HPDE6-E6E7 (cell line): ENCODE data around the gene NEK2.
"Not testable (repeated sequence)": the region's sequence is repeated elsewhere in the genome, so short reads cannot be mapped to it uniquely, and the experiment has no call there.

ENCODE experiments used
- DNase-seq: peaks from one replicate; pipeline ENCODE4 v3.0.0; 2011; ENCODE audit warnings: missing footprints; ENCODE audit errors: extremely low spot score

The NEK2 gene

DNA sequence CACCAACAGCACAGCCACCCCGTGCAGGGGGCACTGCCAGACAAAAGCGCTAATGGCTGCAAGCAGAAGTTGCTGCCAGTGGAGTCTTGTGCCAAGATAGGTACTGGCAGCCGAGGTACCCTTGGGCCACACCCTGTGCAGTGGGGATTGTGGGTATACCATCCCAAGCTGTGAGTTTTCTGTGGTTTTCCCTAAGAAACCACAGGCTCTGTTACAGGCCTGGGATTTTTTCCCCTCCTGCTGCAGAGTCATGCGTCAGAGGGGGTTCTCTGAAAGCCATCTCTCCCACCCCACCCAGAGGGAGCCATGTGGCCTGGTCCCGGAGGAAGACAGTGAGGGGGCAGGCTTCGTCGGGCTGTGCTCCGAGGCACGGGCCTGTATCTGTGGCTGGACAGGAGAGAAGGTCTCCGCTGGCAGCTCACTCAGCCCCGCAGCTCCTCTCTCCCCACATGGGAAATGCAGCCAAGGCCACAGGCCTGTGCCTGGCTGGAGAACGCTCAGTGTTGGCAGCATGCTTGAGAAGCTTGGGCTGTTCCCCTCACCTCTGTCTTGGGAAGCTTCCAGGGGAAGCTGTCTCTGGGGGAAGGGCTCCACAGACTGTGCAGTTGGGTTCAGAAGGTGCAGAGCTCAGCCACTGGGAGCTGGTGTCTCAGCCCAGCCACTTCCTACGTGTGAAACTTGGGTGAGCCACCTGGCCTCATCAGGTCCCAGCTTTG is 42.5 kb downstream of the NEK2 start:
- no peak for DNase-seq

DNA sequence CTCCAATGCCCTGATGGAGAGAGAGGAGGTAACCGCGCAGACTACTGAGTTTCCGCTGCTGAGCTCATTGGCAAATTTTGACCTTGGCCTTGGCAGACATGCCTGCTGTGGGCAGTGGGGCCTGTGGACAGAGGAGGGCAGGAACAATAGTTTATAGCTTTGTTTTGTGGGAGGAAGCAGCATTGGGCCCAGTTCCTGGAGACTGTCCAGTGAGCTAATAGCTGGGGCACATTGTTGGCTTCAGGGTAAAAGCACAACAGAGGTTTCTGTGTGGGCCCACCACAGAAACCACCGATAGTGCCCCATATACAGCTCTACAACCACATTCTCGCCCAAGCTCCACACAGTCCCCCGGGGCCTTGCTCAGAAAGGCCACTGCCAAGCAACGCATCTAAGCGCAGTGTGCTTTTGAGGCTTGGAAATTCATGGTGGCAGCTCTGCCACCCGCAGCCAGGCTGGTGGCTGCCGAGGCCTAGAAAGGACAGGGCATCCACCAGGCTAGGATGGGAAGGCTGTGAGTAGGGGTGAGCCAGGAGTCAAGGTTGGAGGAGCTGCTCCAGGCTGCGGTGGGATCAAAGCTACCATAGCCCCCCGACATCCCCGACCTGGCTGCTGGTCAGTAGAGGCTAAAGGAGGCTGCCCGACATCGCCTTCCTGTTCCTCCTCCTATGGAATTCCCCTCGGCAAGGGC is 43.2 kb downstream of the NEK2 start:
- no peak for DNase-seq

DNA sequence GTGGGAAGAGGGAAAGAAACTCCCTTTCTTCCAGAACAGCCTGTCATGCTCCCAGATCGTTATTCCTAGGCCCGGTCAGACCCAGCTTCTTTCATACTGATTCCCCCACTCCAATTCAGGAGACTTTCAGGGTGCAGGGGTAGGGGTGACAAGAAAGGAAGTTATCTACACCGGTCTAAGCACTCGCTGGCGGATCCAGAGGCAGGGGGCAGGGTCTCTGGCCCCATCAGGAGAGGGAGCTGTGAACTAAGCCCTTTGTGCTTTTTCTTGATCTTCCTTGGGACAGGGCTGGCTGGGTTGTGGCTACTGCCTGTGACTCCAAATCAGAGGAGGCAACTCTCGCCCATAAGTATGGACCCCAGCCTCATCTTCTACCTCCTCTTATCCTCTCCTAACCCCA is 44.3 kb downstream of the NEK2 start:
- DNase-seq, result no peak

DNA sequence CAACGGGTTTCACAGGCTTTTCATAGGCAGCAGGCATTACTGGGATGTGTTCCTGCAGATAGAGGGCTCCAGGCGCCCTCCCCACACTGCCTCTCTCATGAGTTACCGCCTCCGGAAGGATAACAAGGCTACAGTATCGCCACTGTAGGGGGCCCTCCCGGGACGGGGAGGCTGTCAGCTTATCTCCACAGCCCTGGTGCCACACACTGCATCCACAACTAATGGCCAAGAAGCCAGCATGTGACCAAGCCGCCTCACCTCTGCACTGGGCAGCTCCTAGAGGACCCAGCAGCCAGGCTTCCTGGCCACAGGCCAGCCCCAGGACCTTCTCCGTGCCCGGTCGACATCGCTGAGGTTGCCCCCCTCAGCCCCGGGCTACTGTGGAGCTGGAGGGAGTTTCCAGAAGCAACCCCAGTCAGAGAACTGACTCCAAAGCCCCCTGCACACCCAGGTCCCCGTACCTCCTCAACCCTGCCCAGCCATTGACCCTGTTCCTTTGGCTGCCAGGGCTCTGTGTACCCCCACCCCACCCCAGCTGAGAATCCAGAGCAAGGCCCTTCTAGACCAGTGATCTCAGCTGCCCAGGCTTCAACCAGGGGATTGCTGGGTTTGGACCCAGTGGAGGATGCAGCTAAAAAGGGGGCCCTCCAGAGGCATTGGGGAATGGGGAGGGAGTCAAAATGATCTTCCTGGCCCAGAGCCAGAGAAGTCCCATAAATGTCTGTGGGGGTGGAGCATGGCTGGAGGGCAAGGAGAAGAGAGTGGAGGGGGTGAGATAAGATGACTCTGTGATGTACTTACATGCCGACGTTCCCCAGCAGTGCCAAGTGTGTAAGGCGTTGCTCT is 45.0 kb downstream of the NEK2 start:
- DNase-seq, result no peak

DNA sequence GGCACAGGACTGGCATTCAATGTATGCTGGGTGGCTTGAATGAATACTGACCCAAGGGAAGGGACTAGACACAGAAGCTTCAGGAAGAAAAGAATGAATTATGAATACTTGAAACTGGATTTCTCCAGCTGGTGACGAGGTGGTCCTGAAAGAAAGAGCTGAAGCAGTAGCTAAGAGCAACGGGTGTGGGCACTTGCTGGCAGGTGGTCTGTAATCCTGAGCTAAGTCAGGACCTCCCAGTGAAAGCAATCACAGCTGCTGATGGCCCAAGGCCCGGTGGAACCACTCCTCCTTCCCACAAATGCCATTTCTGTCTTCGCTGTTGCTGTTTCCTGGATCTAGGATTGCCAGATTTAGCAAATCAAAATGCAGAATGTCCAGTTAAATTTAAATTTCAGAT is 47.0 kb downstream of the NEK2 start:
- no peak for DNase-seq

DNA sequence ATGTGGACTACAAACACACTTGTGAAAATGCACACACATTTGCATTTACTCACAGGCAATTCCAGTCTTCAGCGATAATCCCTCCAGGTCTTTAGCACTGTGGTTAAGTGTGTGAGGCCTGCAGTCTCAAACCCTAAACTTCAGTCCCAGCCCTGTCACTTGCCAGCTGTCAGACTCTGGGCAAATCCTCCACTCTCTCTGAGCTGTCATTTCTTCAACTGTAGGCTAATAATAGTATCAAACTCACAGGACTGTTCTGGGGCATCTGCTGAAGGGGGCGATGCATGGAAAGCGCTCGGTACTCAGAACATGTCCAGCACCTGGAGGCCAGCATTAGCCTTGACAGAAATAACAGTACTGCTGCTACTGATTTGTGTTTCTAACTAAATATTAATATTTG is 48.2 kb downstream of the NEK2 start:
- no peak for DNase-seq

DNA sequence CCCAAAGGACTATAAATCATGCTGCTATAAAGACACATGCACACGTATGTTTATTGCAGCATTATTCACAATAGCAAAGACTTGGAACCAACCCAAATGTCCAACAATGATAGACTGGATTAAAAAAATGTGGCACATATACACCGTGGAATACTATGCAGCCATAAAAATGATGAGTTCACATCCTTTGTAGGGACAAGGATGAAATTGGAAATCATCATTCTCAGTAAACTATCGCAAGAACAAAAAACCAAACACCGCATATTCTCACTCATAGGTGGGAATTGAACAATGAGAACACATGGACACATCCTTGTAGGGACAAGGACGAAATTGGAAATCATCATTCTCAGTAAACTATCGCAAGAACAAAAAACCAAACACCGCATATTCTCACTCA is 49.6 kb downstream of the NEK2 start:
- not testable (repeated sequence) for DNase-seq

DNA sequence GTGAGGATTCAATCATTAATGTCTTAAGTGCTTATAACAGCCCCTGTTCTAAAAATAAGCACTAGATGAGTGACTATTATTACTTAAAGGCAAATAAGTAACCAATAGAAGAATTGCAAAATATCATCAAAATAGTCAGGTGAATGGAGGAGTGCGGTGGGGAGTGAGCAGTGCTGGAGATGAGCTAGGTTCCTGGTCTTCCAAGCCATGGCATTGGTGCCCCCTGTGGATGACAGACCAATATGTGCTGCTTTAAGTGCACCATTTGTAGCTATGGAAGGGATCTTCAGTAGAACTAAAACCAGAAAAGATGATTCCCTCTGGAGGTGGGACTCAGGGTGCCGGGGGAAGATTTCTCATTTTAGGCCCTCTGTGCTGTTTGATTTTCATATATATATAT is 50.4 kb downstream of the NEK2 start:
- DNase-seq, result peak; percentile 60

DNA sequence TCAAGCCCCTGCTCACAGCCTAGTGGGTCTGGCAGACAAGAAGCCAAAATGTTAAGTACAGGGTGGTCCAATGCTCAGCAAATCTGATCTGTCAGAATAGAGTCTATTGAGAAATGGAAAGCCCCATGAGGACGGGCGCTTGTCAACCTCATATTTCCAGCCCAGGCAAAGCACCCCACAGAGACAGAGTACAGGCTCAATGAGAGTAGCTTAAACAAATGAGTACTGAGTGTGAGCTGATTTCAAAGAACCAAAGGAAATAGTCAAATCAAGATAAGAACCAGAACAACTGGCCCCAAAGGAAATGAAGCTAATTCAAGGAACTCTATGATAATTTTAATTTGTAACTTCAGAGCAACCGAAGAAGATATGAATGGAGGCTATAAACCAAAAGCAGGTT is 51.9 kb downstream of the NEK2 start:
- no peak for DNase-seq

DNA sequence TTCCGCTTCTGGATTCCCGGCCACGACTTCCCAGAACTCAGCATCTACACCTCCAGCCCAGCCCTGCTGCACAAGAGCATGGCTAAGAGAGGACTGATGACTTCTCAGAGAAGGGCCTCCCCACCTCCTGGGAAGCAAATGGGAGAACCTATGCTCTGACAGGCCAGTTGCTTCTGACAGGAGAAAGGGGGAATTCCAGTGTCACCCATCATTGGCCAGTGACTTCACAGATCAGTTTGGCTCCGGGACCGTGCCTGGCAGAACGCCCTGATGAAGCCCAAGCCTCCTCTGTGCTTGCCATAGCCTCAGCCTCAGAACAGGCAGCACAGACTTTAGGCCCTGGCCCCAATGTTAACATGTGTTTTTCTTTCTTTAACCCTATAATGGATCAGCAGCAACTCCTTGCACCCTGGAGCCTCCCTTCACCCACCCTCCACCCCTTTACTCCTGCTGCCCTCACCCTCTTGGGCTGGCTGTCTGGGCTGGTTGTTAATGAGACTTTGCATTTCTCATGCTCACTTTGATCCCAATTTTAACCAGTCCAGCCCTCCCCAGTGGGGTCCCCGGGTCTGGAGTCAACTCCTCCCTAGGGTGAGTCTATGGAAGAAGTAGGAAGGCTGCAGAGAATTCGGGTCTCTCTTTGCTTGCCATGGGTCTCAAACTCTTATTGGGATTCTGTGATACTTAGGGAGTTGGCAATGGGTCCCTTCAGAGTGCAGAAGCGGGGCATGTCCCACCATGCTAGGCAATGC is 53.8 kb downstream of the NEK2 start:
- no peak for DNase-seq

DNA sequence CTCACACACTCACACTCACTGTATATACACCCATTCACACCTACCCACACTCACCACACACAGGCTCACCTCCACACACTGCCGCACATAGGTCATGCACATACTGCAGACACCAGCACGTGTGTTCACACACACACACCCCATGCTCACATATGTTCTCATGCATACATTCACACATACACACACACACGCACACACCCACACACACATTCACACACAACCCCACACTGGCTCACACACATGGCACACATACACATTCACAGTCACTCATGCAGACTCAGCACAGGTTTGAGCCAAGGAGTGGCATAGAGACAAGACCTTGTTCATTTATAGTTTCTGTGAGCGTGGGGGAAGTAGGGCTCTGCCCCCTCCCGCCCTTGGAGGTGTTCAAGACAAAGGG is 55.3 kb downstream of the NEK2 start:
- no peak for DNase-seq

DNA sequence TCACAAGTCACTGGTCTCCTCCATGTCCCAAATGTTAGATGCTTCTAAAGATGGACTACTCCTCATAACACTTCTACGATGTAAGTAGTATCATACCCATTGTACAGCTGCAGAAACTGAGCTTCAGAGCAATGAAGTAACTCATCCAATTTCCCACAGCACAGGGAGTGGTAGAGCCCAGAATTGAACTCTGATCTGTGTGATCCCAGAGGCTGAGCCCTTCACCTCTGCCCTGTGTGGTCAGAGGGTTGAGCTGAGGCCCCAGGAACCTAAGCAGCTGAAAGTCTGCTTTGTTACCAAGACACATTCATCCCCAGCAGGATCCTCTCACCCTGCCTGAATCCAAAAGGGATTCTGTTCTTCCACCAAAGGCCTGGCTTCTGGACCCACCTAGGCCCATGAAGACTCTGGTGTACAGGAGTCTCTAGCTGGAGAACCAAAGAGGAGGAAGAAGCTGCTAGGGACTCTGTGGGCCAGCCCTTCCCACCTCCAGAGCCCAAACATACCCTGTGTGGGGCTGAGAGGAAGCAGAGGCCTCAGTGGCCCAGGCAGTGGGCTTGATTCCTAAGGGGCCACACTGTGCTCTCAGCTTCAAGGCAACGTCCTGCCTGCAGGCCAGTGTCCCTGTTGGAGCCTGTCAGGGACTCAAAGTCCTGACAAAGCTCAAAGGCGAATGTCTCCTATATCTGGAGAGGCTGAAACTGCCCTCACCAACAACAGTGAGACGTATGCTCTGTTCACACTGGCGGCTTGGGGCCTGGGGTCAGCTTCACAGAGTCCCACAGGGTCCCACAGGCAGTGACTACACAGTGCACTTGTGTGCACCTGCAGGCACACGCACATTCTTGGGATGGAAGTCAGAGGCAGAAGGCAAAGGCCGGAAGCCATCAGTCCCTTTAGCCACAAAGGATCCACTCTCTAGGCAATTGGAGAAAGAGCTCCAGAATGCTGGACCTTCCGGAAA is 56.1 kb downstream of the NEK2 start:
- no peak for DNase-seq

DNA sequence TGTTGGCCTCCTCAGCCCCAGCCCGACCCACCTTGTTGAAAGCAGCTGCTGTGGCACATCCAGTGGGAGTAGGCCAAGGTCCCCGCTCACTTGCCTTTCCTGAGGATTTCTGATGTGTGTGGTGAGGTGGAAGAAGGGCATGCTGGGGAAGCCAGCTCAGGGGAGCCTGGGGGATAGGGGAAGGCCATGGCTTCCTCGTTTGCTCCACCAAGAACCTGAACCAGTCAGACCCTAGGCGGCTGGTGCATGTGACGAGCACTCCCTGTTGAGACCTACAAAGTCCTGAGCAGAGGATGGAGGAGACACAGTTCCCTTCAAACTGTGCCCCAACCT is 58.5 kb downstream of the NEK2 start:
- no peak for DNase-seq

DNA sequence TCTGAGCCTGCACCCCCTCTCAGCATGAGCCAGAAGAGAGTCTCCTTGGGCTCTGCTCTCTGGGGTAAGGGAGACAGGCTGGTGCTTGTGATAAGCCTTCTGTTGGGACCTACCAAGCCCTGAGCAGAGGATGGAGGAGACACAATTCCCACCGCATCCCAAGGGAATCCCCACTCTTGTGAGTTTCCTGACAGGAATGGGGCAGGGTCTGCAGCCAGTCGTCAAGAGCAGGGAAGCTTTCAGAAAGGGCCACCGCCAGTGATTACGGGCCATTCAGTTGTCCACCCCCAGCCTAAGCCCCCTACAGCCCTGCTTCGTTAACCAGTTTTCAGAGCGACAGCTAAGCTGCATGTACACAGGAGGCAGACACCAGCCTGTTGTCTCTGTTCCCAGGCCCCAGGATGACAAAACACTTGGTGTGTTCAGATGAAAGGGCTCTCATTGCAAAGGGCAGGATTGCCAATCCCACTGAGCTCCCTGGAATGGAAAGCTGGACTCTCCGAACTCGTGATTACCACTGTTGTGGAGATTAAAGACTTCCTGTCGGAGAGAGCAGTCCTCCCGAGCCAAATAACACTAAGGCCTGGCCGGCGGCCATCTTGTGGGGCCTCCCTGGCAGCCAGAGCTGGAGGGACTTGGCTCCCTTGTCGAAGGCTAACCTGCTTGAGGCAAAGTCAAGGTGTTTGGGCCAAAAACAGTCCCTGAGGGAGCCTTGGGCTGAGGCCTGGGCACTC is 59.0 kb downstream of the NEK2 start:
- DNase-seq, result no peak

DNA sequence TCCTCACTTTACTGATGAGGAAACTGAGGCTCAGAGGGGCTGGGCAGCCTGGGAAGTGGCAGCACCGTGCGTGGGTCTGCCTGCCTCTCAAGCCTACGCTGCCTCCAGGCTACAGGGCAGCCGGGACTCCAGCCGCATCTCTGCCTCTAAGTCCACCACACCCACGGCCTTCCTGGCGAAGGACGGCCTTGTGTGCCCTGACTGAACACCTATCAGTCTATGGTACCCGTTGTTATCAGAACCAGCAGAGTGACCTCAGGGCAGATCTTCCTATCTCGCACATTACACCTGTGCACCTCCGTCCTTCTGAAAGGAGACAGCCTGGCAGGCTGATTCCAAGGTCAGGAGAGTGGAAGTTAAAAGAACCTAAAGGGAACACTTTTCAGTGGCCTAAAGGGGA is 60.8 kb downstream of the NEK2 start:
- DNase-seq, result no peak

DNA sequence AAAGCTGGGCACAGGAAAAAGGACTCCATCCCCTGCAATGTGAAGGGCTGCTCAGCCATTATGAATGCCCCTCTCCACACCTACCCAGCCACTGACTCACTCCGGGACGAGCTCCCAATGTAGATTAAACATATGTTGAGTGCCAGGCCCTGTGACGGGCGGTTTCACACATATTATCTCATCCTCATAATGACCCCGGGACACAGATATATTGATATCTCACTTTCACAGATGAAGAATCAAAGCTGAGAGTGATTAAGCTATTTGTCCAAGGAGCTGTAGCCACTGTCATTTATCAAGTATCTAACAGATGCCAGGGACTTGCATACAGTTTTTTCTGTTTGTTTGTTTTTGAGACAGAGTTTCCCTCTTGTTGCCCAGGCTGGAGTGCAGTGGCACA is 61.5 kb downstream of the NEK2 start:
- no peak for DNase-seq

DNA sequence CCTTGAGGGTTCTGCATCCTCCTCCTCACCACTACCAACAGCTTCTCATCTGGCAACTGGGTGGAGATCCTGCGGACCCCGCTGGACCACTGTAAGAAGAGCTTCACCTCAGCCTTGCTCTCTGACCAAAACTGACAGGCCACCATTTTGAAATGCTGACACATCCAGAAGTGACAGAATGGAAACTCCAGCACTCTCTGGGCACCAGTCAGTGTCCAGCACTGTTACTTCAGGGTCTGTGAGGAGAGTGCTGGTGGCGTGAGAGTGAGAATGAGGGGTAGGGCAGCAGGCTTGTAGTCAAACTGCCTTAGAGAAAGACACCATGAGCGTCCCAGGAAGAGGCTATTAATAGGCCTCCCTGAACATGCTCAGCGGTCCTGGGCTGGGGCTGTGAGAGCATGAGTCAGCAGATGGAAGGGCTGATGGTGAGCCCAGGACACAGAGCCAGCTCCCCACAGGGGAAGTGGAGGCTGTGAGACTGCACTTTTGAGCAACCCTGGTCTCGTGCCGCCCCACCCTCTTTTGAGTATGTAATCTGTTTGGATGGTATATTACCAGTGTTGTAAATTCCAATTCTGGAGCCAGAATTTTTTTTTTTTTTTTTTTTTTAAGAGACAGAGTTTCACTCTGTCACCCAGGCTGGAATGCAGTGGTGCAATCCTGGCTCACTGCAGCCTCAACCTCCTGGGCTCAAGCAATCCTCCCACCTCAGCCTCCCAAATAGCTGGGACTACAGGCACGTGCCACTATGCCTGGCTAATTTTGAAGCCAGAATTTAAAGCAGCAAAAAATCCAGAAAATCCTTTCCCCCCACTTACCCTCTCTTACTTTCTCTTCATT is 62.1 kb downstream of the NEK2 start:
- DNase-seq, result peak; percentile 53

DNA sequence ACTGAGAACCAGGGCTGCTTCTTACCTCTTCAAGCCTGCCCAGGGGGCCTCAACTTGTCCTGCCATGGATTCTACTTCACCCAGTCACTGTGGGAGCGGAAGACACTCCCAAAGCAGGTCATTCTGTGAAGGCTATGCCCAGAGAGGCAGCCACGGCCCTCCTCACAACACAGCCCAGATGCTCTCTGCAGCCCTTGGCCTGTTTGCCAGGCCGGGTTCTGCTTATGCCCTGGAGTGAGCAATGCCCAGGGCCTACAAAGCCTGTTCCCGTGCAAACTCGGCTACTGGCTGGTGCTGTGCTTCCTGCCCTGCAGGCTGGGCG is 62.7 kb downstream of the NEK2 start:
- DNase-seq, result no peak
